K562 (cell line): ENCODE measurements around the gene CTSD. TPM values are rescaled to one million over a fixed set of nuclear protein-coding genes. Genes with fewer than 3 reads are reported as not detected.
A peak's percentile ranks its signal among the peaks of the same experiment; 100 is the strongest.

Source experiments
- BHLHE40 ChIP-seq: IDR thresholded peaks from 2 replicates; pipeline ENCODE4 v1.6.1; 2011; ENCODE audit warnings: low read length, improper control_type of control experiment
- MAFK ChIP-seq: IDR thresholded peaks from 2 replicates; pipeline ENCODE4 v1.6.1; 2011; ENCODE audit warnings: low read length, improper control_type of control experiment
- MECOM ChIP-seq: fragments of 250-450 bp; sonication (Bioruptor Pico); IDR thresholded peaks from 2 replicates; pipeline ENCODE4 v1.8.0; 2022; ENCODE audit warnings: inconsistent platforms
- RBM15 ChIP-seq: fragments of 200-400 bp; formaldehyde crosslinking; IDR thresholded peaks from 2 replicates; pipeline ENCODE4 v1.6.1; 2018; ENCODE audit warnings: mild to moderate bottlenecking, low read length, moderate library complexity; ENCODE audit not compliant: insufficient read depth
- WHSC1 ChIP-seq: IDR thresholded peaks from one replicate; pipeline ENCODE4 v1.6.1; 2012; ENCODE audit warnings: low read length, control low read depth, inconsistent platforms
- ZNF175 ChIP-seq: fragments of 200-800 bp; sonication (Bioruptor generic); IDR thresholded peaks from 2 replicates; pipeline ENCODE4 v1.6.1; 2016; ENCODE audit warnings: low read depth, mild to moderate bottlenecking, missing genetic modification characterization, missing compliant biosample characterization
- ZNF318 ChIP-seq, 2 experiments: fragments of 450-650 bp; IDR thresholded peaks; 2 replicates each; pipeline ENCODE4 v1.6.1; 2016; ENCODE audit warnings: mild to moderate bottlenecking in 2 of 2, borderline replicate concordance in 1 of 2, low read depth in 1 of 2, moderate library complexity in 1 of 2
- ZNF511 ChIP-seq: sonication (generic); formaldehyde crosslinking; IDR thresholded peaks from 2 replicates; pipeline ENCODE4 v1.8.0; 2022; ENCODE audit warnings: mild to moderate bottlenecking, missing genetic modification reagents
- polyA plus RNA-seq, 8 experiments: library from polyadenylated mRNA; depleted of rRNA in 4 of 8; stranded (reverse) in 5 of 8; unstranded in 3 of 8; fragments of >200 nt; fragmentation: Nextera tagmentation in 2 of 8; fragmentation: Illumina TruSeq in 1 of 8; extraction: Ambion mirVana in 2 of 8; extraction: Trizol in 1 of 8; gene quantifications; 2 replicates each; pipeline versions ENCODE4 v1.2.1 to v1.2.3, GENCODE V29; 2011 to 2014; ENCODE audit warnings: inconsistent platforms in 1 of 8, missing spikeins in 1 of 8
- total RNA-seq, 7 experiments: library from RNA; depleted of rRNA in 6 of 7; stranded (reverse); fragments of >200 nt in 6 of 7; fragmentation: Illumina TruSeq in 2 of 7; extraction: Trizol in 2 of 7; gene quantifications; 2 replicates each; pipeline versions ENCODE4 v1.2.1 to v1.2.3, GENCODE V29; 2011 to 2021; ENCODE audit warnings: low replicate concordance in 1 of 7
- TF ChIP-seq, protein P1 (sequence below), 2 experiments: IDR thresholded peaks; 2 replicates each; pipeline ENCODE4 v1.6.1; 2011; ENCODE audit warnings: borderline replicate concordance in 1 of 2, control low read depth in 1 of 2, low read depth in 1 of 2, low read length in 1 of 2, mild to moderate bottlenecking in 1 of 2, mixed read lengths in 1 of 2, moderate library complexity in 1 of 2; ENCODE audit not compliant: insufficient read depth in 1 of 2, insufficient read length in 1 of 2, poor library complexity in 1 of 2, severe bottlenecking in 1 of 2; ENCODE audit errors: extremely low read depth in 1 of 2
- TF ChIP-seq, protein P2 (sequence below): sonication (generic); formaldehyde crosslinking; IDR thresholded peaks from 2 replicates; pipeline ENCODE4 v1.8.0; 2022; ENCODE audit warnings: missing genetic modification reagents, mild to moderate bottlenecking, moderate library complexity, borderline replicate concordance
- TF ChIP-seq, protein P3 (sequence below): fragments of 150-350 bp; IDR thresholded peaks from 2 replicates; pipeline ENCODE4 v1.6.1; 2014; ENCODE audit warnings: low read depth, mild to moderate bottlenecking, low read length, borderline replicate concordance

The CTSD gene
- total and polyA plus RNA-seq, 9 of the 15 experiments (the other 6 are each of a cell fraction or from before 2014, with no cell fraction given), result 1.0 to 112 (median 40.9) TPM

- TF ChIP-seq, protein P1, sequence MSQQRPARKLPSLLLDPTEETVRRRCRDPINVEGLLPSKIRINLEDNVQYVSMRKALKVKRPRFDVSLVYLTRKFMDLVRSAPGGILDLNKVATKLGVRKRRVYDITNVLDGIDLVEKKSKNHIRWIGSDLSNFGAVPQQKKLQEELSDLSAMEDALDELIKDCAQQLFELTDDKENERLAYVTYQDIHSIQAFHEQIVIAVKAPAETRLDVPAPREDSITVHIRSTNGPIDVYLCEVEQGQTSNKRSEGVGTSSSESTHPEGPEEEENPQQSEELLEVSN (IDR thresholded peaks at IDR 0.05; ENCODE audit: borderline replicate concordance in 1 of 2, extremely low read depth in 1 of 2, insufficient read depth in 1 of 2, insufficient read length in 1 of 2, low read depth in 1 of 2, low read length in 1 of 2, poor library complexity in 1 of 2, severe bottlenecking in 1 of 2), result no peak
- TF ChIP-seq, protein P2, sequence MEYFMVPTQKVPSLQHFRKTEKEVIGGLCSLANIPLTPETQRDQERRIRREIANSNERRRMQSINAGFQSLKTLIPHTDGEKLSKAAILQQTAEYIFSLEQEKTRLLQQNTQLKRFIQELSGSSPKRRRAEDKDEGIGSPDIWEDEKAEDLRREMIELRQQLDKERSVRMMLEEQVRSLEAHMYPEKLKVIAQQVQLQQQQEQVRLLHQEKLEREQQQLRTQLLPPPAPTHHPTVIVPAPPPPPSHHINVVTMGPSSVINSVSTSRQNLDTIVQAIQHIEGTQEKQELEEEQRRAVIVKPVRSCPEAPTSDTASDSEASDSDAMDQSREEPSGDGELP (CRISPR knock-in tag), result no peak
- no peak for TF ChIP-seq ZNF511 (CRISPR knock-in tag)
- TF ChIP-seq ZNF175 (CRISPR knock-in tag), result no peak
- TF ChIP-seq, protein P3, sequence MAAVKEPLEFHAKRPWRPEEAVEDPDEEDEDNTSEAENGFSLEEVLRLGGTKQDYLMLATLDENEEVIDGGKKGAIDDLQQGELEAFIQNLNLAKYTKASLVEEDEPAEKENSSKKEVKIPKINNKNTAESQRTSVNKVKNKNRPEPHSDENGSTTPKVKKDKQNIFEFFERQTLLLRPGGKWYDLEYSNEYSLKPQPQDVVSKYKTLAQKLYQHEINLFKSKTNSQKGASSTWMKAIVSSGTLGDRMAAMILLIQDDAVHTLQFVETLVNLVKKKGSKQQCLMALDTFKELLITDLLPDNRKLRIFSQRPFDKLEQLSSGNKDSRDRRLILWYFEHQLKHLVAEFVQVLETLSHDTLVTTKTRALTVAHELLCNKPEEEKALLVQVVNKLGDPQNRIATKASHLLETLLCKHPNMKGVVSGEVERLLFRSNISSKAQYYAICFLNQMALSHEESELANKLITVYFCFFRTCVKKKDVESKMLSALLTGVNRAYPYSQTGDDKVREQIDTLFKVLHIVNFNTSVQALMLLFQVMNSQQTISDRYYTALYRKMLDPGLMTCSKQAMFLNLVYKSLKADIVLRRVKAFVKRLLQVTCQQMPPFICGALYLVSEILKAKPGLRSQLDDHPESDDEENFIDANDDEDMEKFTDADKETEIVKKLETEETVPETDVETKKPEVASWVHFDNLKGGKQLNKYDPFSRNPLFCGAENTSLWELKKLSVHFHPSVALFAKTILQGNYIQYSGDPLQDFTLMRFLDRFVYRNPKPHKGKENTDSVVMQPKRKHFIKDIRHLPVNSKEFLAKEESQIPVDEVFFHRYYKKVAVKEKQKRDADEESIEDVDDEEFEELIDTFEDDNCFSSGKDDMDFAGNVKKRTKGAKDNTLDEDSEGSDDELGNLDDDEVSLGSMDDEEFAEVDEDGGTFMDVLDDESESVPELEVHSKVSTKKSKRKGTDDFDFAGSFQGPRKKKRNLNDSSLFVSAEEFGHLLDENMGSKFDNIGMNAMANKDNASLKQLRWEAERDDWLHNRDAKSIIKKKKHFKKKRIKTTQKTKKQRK, result no peak
- TF ChIP-seq BHLHE40, result peak; percentile 88
- TF ChIP-seq ZNF318 (IDR thresholded peaks at IDR 0.05; ENCODE audit: borderline replicate concordance in 1 of 2, low read depth in 1 of 2), result no peak
- no peak for TF ChIP-seq RBM15
- no peak for TF ChIP-seq MECOM (CRISPR knock-in tag)
- no peak for TF ChIP-seq WHSC1
- no peak for TF ChIP-seq MAFK
Observed at GRCh38 chr11:1744137-1744886, 19.4 kb downstream of the CTSD start (continued).
